IPS DF 6.9 (cell line): ENCODE measurements around the gene RASGRP2.
"Not testable (repeated sequence)": the region's sequence is repeated elsewhere in the genome, so short reads cannot be mapped to it uniquely, and the experiment has no call there.

Experiments used
- DNase-seq: peaks from one replicate; pipeline ENCODE4 v3.0.0-alpha.2; 2013; ENCODE audit warnings: low read depth, low spot score
- H3K27ac ChIP-seq: one replicate; pipeline ENCODE4 v1.5.1; 2013; ENCODE audit warnings: low read length, control low read depth
- H3K27me3 ChIP-seq: 2 replicates; pipeline ENCODE4 v1.6.1; 2013; ENCODE audit warnings: mild to moderate bottlenecking, low read length; ENCODE audit not compliant: control insufficient read depth, insufficient read depth
- H3K36me3 ChIP-seq: 2 replicates; pipeline ENCODE4 v1.6.1; 2013; ENCODE audit warnings: low read length; ENCODE audit not compliant: control insufficient read depth, insufficient read depth
- H3K4me1 ChIP-seq: 2 replicates; pipeline ENCODE4 v1.6.1; 2013; ENCODE audit warnings: low read length; ENCODE audit not compliant: control insufficient read depth, insufficient read depth
- H3K4me3 ChIP-seq: 2 replicates; pipeline ENCODE4 v1.5.1; 2013; ENCODE audit warnings: mild to moderate bottlenecking, low read length
- H3K9me3 ChIP-seq: 2 replicates; pipeline ENCODE4 v1.6.1; 2013; ENCODE audit warnings: low read length, inconsistent platforms; ENCODE audit not compliant: control insufficient read depth, insufficient read depth
- whole genome bisulfite sequencing: extraction: QIAGEN DNeasy Blood & Tissue Kit; methylation state at CpG from one replicate; pipeline ENCODE4 v1.1.7; 2013; ENCODE audit warnings: mixed read lengths, missing lambda C conversion rate; ENCODE audit not compliant: insufficient read length, insufficient coverage; 5-methylcytosine and 5-hydroxymethylcytosine counted together

The RASGRP2 gene

DNA sequence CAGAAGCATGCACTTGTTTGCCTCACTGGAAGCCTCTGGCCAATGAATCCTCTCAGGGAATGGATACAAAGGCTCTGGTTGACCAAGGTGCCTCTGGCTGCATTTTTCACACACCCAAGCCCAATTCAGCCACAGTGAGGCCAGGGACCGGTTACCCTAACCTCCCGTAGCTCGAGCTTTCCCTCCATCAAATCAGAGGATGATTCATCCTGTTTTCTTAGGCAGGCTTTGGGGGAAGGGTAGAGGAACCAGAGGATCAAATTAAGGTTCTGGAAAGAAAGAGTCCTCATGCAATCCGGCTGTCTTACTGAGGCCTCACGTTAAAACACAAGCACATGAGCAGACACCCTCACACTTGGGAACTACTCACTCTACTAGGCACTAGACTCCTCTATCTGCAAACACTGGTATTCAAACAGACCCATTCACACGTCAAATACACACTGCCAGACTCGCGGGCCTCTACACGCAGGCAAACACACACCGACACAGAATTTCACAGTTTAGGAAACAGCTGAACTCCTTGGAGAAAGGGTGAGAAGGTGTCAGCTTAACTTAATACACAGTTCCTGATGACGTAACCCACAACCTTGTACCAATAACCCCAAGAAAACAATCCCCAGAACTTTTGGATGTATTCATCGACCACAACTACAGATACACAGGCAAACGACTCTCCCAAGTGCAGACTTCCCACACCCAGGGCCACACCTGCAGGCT lies 33.4 kb downstream of the RASGRP2 start:
- peak overlapping the region; percentile 3; the same call in 1 of the 2 replicates for H3K4me3 ChIP-seq
- no peak overlapping the region for H3K27ac ChIP-seq
- no CpG with 5 or more reads among the region's 13 CpGs for WGBS
- peaks cover 11% of the 10 kb centered on the region; the same call in 1 of the 2 replicates for H3K27me3 ChIP-seq
- no peaks in the 10 kb centered on the region for H3K36me3 ChIP-seq
- peaks cover 16% of the 10 kb centered on the region for H3K4me1 ChIP-seq
- no peaks in the 10 kb centered on the region for H3K9me3 ChIP-seq
- DNase-seq, result no peak

- Histone ChIP-seq H3K27me3 (no peaks in the 10 kb centered on the region), H3K27ac (no peak overlapping the region), H3K36me3 (no peaks in the 10 kb centered on the region), H3K4me3 (no peak overlapping the region), H3K4me1 (0 out of 2 replicates have a peak, but pooled peaks cover under 1% of the 10 kb centered on the region), H3K9me3 (no peaks in the 10 kb centered on the region)
- no peak for DNase-seq
- no CpG with 5 or more reads among the region's 2 CpGs for WGBS
Measured at GRCh38 chr11:64705501-64705900, 38.4 kb downstream of the RASGRP2 start.

DNA sequence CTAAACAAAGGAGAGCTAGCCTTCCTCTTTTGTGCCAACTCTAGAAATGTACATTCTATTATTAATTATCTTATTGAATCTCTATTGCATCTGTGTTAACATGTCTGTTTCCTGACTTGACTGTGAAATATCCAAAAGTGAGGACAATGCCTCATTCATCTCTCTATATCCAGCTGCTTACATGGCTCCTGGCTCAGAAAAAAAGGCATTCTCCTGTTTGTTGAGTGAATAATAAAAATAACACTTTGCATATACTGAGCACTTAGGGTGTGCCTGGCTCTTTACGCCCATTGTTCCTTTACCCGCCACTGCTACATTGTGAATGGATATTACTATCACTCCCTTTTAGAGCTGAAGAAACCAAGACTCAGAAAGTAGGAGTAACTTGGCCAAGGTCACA lies 40.9 kb downstream of the RASGRP2 start:
- WGBS, result no CpG with 5 or more reads among the region's 2 CpGs
- no peaks in the 10 kb centered on the region for H3K4me1 ChIP-seq
- no peak overlapping the region for H3K4me3 ChIP-seq
- no peaks in the 10 kb centered on the region for H3K27me3 ChIP-seq
- H3K27ac ChIP-seq, result no peak overlapping the region
- no peaks in the 10 kb centered on the region for H3K36me3 ChIP-seq
- H3K9me3 ChIP-seq, result no peaks in the 10 kb centered on the region
- no peak for DNase-seq

DNA sequence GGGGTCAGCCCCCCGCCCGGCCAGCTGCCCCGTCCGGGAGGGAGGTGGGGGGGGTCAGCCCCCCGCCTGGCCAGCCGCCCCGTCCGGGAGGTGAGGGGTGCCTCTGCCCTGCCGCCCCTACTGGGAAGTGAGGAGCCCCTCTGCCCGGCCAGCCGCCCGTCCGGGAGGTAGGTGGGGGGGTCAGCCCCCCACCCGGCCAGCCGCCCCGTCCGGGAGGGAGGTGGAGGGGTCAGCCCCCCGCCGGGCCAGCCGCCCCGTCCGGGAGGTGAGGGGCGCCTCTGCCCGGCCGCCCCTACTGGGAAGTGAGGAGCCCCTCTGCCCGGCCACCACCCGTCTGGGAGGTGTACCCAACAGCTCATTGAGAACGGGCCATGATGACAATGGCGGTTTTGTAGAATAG lies 42.0 kb downstream of the RASGRP2 start:
- not testable (repeated sequence) for H3K27ac ChIP-seq, H3K4me3 ChIP-seq, DNase-seq, H3K9me3 ChIP-seq, H3K36me3 ChIP-seq, H3K4me1 ChIP-seq, H3K27me3 ChIP-seq
- WGBS, result no CpG with 5 or more reads among the region's 29 CpGs

- DNase-seq, result no peak
- WGBS, result no CpG with 5 or more reads among the region's 1 CpG
- no peaks in the 10 kb centered on the region for H3K9me3 ChIP-seq
Measured at GRCh38 chr11:64698427-64698826, 45.5 kb downstream of the RASGRP2 start.

DNA sequence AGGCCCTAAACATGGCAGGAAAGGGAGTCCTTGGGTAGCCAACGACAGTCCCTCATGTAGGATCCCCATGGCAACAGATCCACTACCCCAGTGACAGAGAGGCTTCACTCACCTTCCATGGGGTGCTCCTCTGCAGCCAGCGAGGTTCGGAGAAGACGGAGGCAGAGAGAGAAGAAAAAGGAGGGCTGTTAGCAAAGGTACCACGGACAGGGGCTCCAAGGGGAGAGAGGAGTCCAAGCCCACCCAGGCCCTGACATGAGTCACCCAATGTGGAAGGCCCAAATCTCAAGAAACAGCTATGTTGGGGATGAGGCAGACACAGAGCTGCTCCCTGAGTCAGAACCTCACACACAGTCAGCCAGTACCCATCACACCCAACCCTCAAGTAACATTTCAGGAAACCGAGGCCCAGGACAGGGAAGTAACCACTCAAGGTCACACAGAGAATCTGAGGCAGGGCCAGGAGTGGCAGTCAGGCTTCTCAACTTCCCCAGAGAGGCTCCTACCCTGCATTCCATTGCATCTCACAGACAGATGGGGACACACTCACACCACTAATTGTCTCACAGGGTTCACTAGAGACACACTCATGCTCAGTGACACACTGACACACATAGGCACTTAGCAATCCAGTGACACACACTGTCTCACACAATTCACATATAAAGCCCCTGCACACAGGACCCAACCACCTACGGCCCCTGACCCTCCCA lies 46.1 kb downstream of the RASGRP2 start:
- no peak overlapping the region for H3K4me3 ChIP-seq
- WGBS, result no CpG with 5 or more reads among the region's 7 CpGs
- no peaks in the 10 kb centered on the region for H3K4me1 ChIP-seq
- no peaks in the 10 kb centered on the region for H3K9me3 ChIP-seq
- DNase-seq, result no peak
- no peaks in the 10 kb centered on the region for H3K27me3 ChIP-seq
- no peaks in the 10 kb centered on the region for H3K36me3 ChIP-seq
- no peak overlapping the region for H3K27ac ChIP-seq

More at GRCh38 chr11:64698427-64698826, 45.5 kb downstream of the RASGRP2 start:
- Histone ChIP-seq H3K27ac (no peak overlapping the region), H3K36me3 (no peaks in the 10 kb centered on the region), H3K27me3 (no peaks in the 10 kb centered on the region), H3K4me3 (no peak overlapping the region), H3K4me1 (no peaks in the 10 kb centered on the region)

DNA sequence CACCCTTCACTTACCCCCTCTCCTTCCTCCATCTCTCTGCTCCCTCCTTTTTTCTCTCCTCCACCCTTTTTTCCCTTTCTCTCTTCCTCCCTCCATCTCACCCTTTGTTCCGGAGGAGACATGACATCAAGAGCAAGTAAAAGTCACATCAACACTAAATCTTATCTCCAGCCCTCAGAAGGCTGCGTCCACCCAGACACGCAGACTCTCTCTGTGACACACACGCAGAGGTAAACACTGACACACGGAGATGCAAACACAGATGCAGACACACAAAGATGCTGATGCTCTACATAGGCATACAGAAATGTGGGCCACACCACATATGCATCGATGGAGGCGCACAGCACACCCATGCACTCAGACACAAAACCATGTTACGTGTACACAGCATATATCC lies 47.9 kb downstream of the RASGRP2 start:
- Histone ChIP-seq H3K27ac (no peak overlapping the region), H3K4me3 (no peak overlapping the region), H3K4me1 (no peaks in the 10 kb centered on the region), H3K9me3 (no peaks in the 10 kb centered on the region), H3K27me3 (no peaks in the 10 kb centered on the region), H3K36me3 (no peaks in the 10 kb centered on the region)
- no CpG with 5 or more reads among the region's 8 CpGs for WGBS
- DNase-seq, result no peak

DNA sequence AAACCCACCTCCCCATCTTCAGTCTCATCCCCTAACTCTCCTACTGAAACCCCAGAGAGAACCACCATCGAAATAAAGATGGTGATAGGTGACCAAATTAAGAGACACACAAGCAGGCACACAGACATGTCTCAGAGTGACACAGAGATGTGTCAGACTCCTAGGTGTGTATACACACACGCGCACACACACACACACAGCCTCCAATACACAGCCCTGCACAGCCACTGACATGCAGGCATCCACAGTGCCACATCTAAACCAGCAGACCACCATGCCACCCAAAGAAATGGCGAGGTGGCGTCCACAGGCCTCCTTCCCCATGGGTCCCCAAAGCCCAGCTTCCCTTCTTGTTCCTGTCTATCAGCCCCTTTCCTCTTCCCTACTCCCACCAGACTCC lies 48.4 kb downstream of the RASGRP2 start:
- DNase-seq, result no peak
- Histone ChIP-seq H3K4me1 (no peaks in the 10 kb centered on the region), H3K9me3 (no peaks in the 10 kb centered on the region), H3K36me3 (no peaks in the 10 kb centered on the region), H3K27ac (no peak overlapping the region), H3K27me3 (no peaks in the 10 kb centered on the region), H3K4me3 (no peak overlapping the region)
- WGBS, result no CpG with 5 or more reads among the region's 5 CpGs

- Histone ChIP-seq H3K27me3 (no peaks in the 10 kb centered on the region), H3K4me3 (no peak overlapping the region), H3K36me3 (no peaks in the 10 kb centered on the region), H3K9me3 (no peaks in the 10 kb centered on the region), H3K4me1 (no peaks in the 10 kb centered on the region), H3K27ac (no peak overlapping the region)
- no peak for DNase-seq
- no CpG with 5 or more reads among the region's 5 CpGs for WGBS
Measured at GRCh38 chr11:64694821-64695365, 49.0 kb downstream of the RASGRP2 start.

DNA sequence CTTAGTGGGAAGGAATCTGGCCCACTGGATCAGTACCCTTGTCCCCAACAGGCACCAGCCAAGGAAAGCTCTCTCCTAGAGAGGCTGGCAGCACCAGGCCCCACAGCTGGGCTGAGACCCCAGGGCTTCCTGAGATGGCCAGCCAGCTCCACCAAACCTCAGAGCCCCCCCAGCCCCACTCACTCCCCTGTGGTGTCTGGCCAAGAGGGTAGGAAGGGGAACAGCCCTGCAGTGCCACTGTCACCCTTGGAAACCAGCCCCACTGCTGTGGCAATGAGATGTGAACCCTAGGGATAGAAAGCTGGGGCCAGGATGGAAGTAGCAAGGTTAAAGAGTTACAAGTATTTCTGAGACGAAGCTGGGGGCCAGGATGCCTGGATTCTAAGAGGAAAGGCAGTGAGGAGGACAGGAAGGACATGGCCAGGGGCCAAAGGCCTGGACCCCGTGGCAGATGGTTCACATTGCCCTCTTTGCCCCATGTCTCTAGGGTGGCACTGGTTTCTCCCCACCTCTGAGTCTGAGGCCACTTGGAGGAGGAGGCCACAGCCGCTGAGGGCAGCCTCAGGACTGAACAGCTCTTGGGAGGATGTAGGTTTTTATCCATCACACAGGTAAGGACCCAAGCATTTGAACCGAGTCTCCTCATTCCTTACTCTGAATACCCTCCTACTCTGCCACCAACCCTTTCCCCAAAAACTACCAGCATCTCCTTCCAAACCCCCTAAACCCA lies 49.8 kb downstream of the RASGRP2 start:
- H3K4me3 ChIP-seq, result no peak overlapping the region

More for the DNA sequence above, 49.8 kb downstream of the RASGRP2 start:
- no peak for DNase-seq
- Histone ChIP-seq H3K9me3 (no peaks in the 10 kb centered on the region), H3K4me1 (no peaks in the 10 kb centered on the region), H3K27ac (no peak overlapping the region), H3K36me3 (no peaks in the 10 kb centered on the region), H3K27me3 (no peaks in the 10 kb centered on the region)
- WGBS, result no CpG with 5 or more reads among the region's 4 CpGs
